HG03159 (cell line): ENCODE measurements around the gene KRTAP25-1.

Source experiments
- ATAC-seq: cut with Tn5 transposase; IDR thresholded peaks from one replicate; pipeline ENCODE4 v1.9.1; 2021; ENCODE audit warnings: mild to moderate bottlenecking, moderate library complexity; ENCODE audit not compliant: unreplicated experiment

KRTAP25-1 gene

GRCh38 chr21:30289215-30289614 lies at the start of gene KRTAP25-1:
Gene KRTAP25-1, minus strand, starts transcription at chr21:30289514. Its CDS starts 24 bp downstream, at chr21:30289490.
- ATAC-seq, result no peak

GRCh38 chr21:30338717-30339116 lies 49.4 kb upstream of the KRTAP25-1 start:
- ATAC-seq, result no peak

- ATAC-seq, result no peak
These were observed 48.5 kb upstream of the KRTAP25-1 start for GRCh38 chr21:30337772-30338171.

GRCh38 chr21:30337276-30337744 lies 48.0 kb upstream of the KRTAP25-1 start, which contains the start of gene KRTAP27-1:
Gene KRTAP27-1, minus strand, starts transcription at chr21:30337694. Its CDS starts 26 bp downstream, at chr21:30337668.
- no peak for ATAC-seq

GRCh38 chr21:30336596-30336995 lies 47.3 kb upstream of the KRTAP25-1 start:
- no peak for ATAC-seq

GRCh38 chr21:30333736-30334135 lies 44.4 kb upstream of the KRTAP25-1 start:
- no peak for ATAC-seq

- ATAC-seq, result no peak
These were observed 43.4 kb upstream of the KRTAP25-1 start for GRCh38 chr21:30332681-30333080.

GRCh38 chr21:30329203-30329875 lies 40.0 kb upstream of the KRTAP25-1 start:
- ATAC-seq, result no peak

GRCh38 chr21:30326390-30326789 lies 37.1 kb upstream of the KRTAP25-1 start:
- no peak for ATAC-seq

- ATAC-seq, result no peak
These were observed 30.9 kb upstream of the KRTAP25-1 start, which contains the start of gene KRTAP26-1 for GRCh38 chr21:30320215-30320614. Gene KRTAP26-1, minus strand, starts transcription at chr21:30320315. Its CDS starts 280 bp downstream, at chr21:30320035.

- no peak for ATAC-seq
These were observed 26.4 kb upstream of the KRTAP25-1 start for GRCh38 chr21:30315701-30316100.

GRCh38 chr21:30306884-30307283 lies 17.6 kb upstream of the KRTAP25-1 start:
- no peak for ATAC-seq

GRCh38 chr21:30305136-30305535 lies 15.8 kb upstream of the KRTAP25-1 start:
- no peak for ATAC-seq

- ATAC-seq, result no peak
These were observed 6.5 kb downstream of the KRTAP25-1 start, which contains the start of gene KRTAP24-1 for GRCh38 chr21:30282850-30283249. Gene KRTAP24-1, minus strand, starts transcription at chr21:30282950. Its CDS starts 18 bp downstream, at chr21:30282932.

- ATAC-seq, result no peak
These were observed 17.7 kb downstream of the KRTAP25-1 start for GRCh38 chr21:30271611-30272010.

GRCh38 chr21:30271156-30271555 lies 18.2 kb downstream of the KRTAP25-1 start:
- ATAC-seq, result no peak

GRCh38 chr21:30269803-30270530 lies 19.3 kb downstream of the KRTAP25-1 start:
- ATAC-seq, result no peak

GRCh38 chr21:30268608-30269197 lies 20.6 kb downstream of the KRTAP25-1 start:
- ATAC-seq, result no peak

GRCh38 chr21:30257773-30258172 lies 31.5 kb downstream of the KRTAP25-1 start:
- no peak for ATAC-seq

- no peak for ATAC-seq
These were observed 33.2 kb downstream of the KRTAP25-1 start for GRCh38 chr21:30256100-30256499.

- ATAC-seq, result no peak
These were observed 33.6 kb downstream of the KRTAP25-1 start for GRCh38 chr21:30255679-30256078.
